Aortic smooth muscle cell (primary cell): ENCODE data around the gene NDUFB1. TPM values are rescaled to one million over a fixed set of nuclear protein-coding genes. Genes with fewer than 3 reads are reported as not detected.

ENCODE experiments used
- total RNA-seq: library from RNA; depleted of rRNA; stranded (reverse); fragments of >200 nt; gene quantifications from 2 replicates; pipeline ENCODE4 v1.2.3, GENCODE V29; 2014

NDUFB1 gene
- total RNA-seq, result 241 and 270 TPM in 2 replicates

GRCh38 chr14:92121670-92122350, at the start of gene NDUFB1, which contains the start of gene CPSF2:
TSS of gene NDUFB1 (minus strand) at chr14:92121706. CDS start at chr14:92117637, 4,069 bp downstream.
TSS of gene CPSF2 (plus strand) at chr14:92121969. CDS start at chr14:92130985, 9,016 bp downstream.

GRCh38 chr14:92106143-92106926, 15.2 kb downstream of the NDUFB1 start, which contains the start of gene ATXN3:
TSS of gene ATXN3 (minus strand) at chr14:92106582. CDS start at chr14:92106552, 30 bp downstream.

Other genes starting within 250 kb of the NDUFB1 start
- 12.2 and 31.1 TPM in 2 replicates for gene FBLN5, start 174.0 kb downstream of the NDUFB1 start, total RNA-seq
- 37.3 and 48.3 TPM in 2 replicates for gene TRIP11, start 81.6 kb downstream of the NDUFB1 start, total RNA-seq
- 53.1 and 87.5 TPM in 2 replicates for gene ATXN3, start 15.1 kb downstream of the NDUFB1 start, total RNA-seq
- gene CPSF2, start 263 bp upstream of the NDUFB1 start, total RNA-seq, result 39.8 and 54.6 TPM in 2 replicates
- not detected in 2 replicates for gene SLC24A4, start 201.5 kb upstream of the NDUFB1 start, total RNA-seq